T-helper 22 cell (primary cell): ENCODE data around the gene STAT6.
"Not testable (repeated sequence)": the region's sequence is repeated elsewhere in the genome, so short reads cannot be mapped to it uniquely, and the experiment has no call there.

Experiments used
- DNase-seq: peaks from one replicate; pipeline ENCODE4 v3.0.0-alpha.2; 2020; ENCODE audit warnings: low read depth

STAT6 gene

GRCh38 chr12:57087691-57088353 is 23.3 kb downstream of the STAT6 start:
- DNase-seq = peak; percentile 81

GRCh38 chr12:57087010-57087690 is 24.0 kb downstream of the STAT6 start:
- DNase-seq = peak; percentile 94

GRCh38 chr12:57086493-57087009 is 24.6 kb downstream of the STAT6 start:
- DNase-seq = peak; percentile 20

GRCh38 chr12:57085999-57086492 is 25.1 kb downstream of the STAT6 start:
- no peak for DNase-seq

DNA sequence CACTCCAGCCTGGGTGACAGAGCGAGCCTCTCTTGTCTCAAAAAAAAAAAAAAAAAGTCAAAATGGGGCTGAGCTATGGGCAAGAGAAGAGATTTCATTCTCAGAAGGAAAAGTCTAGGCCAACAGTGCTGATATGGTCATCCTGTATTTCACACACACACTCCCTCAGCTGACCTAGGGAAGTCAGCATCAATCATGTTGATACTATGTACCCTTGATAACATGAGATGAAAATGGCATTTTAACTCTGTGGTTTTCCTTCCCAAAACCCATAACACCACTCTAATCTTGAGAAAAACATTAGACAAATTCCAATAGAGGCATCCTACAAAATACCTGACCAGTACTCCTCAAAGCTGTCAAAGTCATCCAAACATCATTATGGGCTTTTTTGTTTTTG is 30.3 kb downstream of the STAT6 start:
- no peak for DNase-seq

DNA sequence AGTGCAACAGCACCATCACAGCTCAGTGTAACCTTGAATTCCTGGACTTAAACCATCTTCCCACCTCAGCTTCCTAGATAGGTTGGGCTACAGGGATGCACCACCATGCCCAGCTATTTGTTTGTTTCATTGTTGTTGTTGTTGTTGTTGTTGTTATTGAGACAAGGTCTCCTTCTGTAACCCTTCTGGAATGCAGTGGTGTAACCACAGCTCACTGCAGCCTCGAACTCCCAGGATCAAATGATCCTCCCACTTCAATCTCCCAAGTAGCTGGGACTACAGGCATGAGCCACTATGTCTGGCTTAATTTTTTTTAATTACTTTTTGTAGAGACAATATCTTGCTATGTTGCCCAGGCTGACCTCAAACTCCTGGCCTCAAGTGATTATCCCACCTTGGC is 31.3 kb downstream of the STAT6 start:
- no peak for DNase-seq

GRCh38 chr12:57078519-57079404 is 32.4 kb downstream of the STAT6 start, which contains the start of gene NEMP1:
Gene NEMP1, minus strand, starts transcription at chr12:57078791. Its CDS starts 46 bp downstream, at chr12:57078745.
- DNase-seq = peak; percentile 98

- not testable (repeated sequence) for DNase-seq
Observed at GRCh38 chr12:57073566-57074450, 37.4 kb downstream of the STAT6 start.

DNA sequence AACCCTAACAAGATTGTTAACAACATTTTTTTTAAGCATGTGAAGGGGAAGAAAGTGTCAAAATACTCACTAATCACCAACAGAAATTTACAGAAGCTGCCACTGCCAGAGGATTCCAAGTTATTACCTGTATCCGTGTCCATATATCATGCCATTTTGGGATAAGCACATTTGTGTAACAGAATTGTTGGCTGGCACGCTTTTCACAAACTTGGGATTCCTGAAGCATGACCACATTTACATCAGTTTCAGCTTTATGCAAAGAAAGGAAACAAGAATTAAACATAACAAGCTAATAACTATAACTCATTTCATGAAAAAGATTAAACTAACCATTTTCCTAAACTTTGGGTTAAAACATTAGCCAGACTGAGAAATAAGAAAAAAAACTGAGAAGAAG is 38.5 kb downstream of the STAT6 start:
- no peak for DNase-seq

DNA sequence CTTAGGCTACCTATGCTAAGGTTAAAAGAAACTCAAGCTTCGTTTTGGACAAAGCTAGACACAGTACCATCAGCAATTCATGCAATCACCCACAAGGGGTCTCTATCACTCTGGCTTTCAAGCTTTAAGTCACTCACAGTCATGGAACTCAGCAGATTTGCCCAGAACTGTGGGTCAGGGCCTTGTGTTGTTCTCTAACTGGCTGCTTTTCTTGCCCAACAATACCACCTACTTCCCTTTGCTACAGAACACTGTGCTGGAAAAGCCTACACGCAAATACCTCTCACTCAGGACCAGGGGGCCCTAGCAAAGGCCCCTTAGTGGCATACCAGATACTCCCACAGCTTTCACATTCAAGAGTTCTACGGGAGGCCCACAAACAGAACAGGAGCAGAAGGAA is 41.6 kb downstream of the STAT6 start:
- peak; percentile 38 for DNase-seq

DNA sequence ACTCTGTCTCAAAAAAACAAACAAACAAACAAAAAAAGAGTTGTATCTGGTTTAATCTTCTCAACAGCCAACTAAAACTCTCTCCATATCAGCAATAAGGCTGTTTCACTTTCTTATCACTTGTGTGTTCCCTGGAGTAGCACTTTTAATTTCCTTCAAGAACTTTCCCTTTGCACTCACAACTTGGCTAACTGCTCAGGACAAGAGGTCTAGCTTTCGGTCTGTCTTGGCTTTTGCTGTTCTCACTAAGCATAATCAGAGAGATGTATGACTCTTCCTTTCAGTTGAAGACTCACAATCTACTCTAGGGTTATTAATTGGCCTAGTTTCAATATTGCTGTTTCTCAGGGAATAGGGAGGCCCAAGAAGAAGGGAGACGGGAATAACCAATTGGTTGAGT is 44.9 kb downstream of the STAT6 start:
- no peak for DNase-seq

DNA sequence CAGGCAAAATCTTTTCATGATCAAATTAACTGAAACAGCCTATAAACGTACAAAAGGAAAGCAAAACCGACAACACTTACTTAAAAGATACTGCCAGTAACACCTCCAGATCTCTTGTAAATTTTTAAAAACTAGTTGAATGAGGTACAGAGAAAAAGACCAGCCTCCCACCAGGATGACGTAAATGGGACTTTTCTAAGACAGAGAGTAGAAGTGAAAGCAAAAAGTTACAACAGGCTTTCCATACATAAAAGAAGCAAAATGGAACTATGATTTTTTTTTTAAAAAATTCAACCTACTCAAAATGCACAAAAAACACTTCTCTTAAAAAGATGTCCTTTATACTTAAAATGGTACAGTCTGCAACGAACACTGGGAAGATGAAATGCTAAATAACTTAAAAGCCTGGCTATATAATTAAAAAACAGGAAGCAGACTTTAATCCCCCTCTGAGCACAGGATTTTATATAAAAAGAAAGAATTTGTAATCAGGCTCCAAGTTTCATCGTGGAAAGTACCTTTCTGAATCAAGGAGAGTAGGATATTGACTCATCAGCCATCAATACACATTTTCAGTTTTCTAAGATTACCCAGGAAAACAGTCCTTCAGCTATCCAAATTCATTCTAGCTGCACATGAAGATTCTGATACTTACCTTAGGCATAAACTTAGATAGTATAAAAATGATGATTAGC is 47.0 kb downstream of the STAT6 start:
- peak; percentile 19 for DNase-seq

- no peak for DNase-seq
Observed at GRCh38 chr12:57058454-57058853, 52.7 kb downstream of the STAT6 start.

- no peak for DNase-seq
Observed at GRCh38 chr12:57057067-57057751, 54.0 kb downstream of the STAT6 start.

- DNase-seq = no peak
Observed at GRCh38 chr12:57055824-57056223, 55.3 kb downstream of the STAT6 start.

- DNase-seq = not testable (repeated sequence)
Observed at GRCh38 chr12:57053901-57054300, 57.3 kb downstream of the STAT6 start.

GRCh38 chr12:57053146-57053545 is 58.0 kb downstream of the STAT6 start:
- not testable (repeated sequence) for DNase-seq

- DNase-seq = no peak
Observed at GRCh38 chr12:57051011-57051410, 60.2 kb downstream of the STAT6 start.

- no peak for DNase-seq
Observed at GRCh38 chr12:57049890-57050289, 61.3 kb downstream of the STAT6 start, which contains the start of gene MYO1A. Gene MYO1A, minus strand, starts transcription at chr12:57050129. Its CDS starts 1,806 bp downstream, at chr12:57048323.

- DNase-seq = no peak
Observed at GRCh38 chr12:57049119-57049446, 62.1 kb downstream of the STAT6 start.
